22Rv1 (cell line): ENCODE results near the gene OR5A2.

Experiments
- ZFX ChIP-seq: fragments of 450-650 bp; IDR thresholded peaks from 2 replicates; pipeline ENCODE4 v1.6.1; 2017; ENCODE audit warnings: antibody characterized with exemption, borderline replicate concordance
- TF ChIP-seq, protein P1 (sequence below): fragments of 450-650 bp; IDR thresholded peaks from 2 replicates; pipeline ENCODE4 v1.5.1; 2017; ENCODE audit warnings: mild to moderate bottlenecking

DNA sequence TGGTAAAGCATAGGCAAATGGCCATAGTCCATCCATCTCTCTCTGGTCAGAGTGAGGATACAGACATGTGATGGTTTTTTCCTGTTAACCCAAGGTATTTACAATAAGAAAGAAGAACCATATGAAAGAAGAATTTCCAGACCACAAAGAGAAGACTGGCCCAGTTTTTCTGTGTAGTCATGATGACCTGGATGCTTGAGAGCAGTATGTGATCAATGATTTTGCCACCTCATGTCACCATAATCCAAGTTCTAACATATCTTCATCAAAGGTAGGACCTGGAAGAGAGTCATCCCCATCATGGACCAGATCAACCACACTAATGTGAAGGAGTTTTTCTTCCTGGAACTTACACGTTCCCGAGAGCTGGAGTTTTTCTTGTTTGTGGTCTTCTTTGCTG is 30.4 kb upstream of the OR5A2 start, which contains the start of gene OR4D6:
- TF ChIP-seq, protein P1, sequence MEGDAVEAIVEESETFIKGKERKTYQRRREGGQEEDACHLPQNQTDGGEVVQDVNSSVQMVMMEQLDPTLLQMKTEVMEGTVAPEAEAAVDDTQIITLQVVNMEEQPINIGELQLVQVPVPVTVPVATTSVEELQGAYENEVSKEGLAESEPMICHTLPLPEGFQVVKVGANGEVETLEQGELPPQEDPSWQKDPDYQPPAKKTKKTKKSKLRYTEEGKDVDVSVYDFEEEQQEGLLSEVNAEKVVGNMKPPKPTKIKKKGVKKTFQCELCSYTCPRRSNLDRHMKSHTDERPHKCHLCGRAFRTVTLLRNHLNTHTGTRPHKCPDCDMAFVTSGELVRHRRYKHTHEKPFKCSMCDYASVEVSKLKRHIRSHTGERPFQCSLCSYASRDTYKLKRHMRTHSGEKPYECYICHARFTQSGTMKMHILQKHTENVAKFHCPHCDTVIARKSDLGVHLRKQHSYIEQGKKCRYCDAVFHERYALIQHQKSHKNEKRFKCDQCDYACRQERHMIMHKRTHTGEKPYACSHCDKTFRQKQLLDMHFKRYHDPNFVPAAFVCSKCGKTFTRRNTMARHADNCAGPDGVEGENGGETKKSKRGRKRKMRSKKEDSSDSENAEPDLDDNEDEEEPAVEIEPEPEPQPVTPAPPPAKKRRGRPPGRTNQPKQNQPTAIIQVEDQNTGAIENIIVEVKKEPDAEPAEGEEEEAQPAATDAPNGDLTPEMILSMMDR, result no peak
- no peak for TF ChIP-seq ZFX
